K562 (cell line): ENCODE data around the gene HSD17B11. TPM values are rescaled to one million over a fixed set of nuclear protein-coding genes. Genes with fewer than 3 reads are reported as not detected.
A peak's percentile ranks its signal among the peaks of the same experiment; 100 is the strongest.

ENCODE experiments used
- ATAC-seq: fragments of 200-7000 bp; cut with Tn5 transposase; 3 replicates; pipeline ENCODE4 v1.9.1; 2020; ENCODE audit warnings: moderate library complexity
- BruUV-seq: library from RNA; stranded (reverse); fragments of 400-500 nt; replicated peaks from 2 replicates; lab custom pipeline; 2021; lab: Mats Ljungman, UMichigan
- CTCF ChIA-PET: fragments of 300-600 bp; formaldehyde crosslinking; extraction: SDS; loops from one replicate; lab custom pipeline; 2021; ENCODE audit warnings: low intra/inter-chr PET ratio; lab: Yijun Ruan, JAX
- POLR2A ChIA-PET: fragments of 300-600, 350-650 bp; sonication (Branson Sonifier 250); formaldehyde crosslinking; extraction: SDS; loops from one replicate; lab custom pipeline; 2021; ENCODE audit warnings: antibody characterized with exemption, inconsistent platforms; lab: Yijun Ruan, JAX
- DNase-seq, 4 experiments: peaks; one replicate each; pipeline versions ENCODE4 v3.0.0 to v3.0.0-alpha.2; 2011 to 2018; ENCODE audit warnings: low spot score in 3 of 4, mixed read lengths in 3 of 4; ENCODE audit errors: extremely low read depth in 1 of 4
- FAIRE-seq: peaks from 2 replicates; lab custom pipeline; 2011; peaks lifted over from hg19 to GRCh38; lab: Jason Lieb, UNC
- H2AFZ ChIP-seq: 2 replicates; pipeline ENCODE4 v1.6.0; 2011; ENCODE audit warnings: low read depth, low read length, control low read depth, inconsistent platforms
- H3K27ac ChIP-seq: fragments of 200-600 bp; 3 replicates; pipeline ENCODE4 v1.8.0; 2011; ENCODE audit warnings: low read depth, mild to moderate bottlenecking, control low read depth, inconsistent platforms, low read length, moderate library complexity, mixed read lengths; ENCODE audit errors: extremely low read depth
- H3K27me3 ChIP-seq, 2 experiments: fragments of 300-600 bp in 1 of 2; 2 replicates in 1 of 2; 3 replicates in 1 of 2; pipeline versions ENCODE4 v1.6.0 to v1.8.0; 2011; ENCODE audit warnings: inconsistent platforms in 2 of 2, low read length in 2 of 2, mild to moderate bottlenecking in 1 of 2, mixed read lengths in 1 of 2, moderate library complexity in 1 of 2; ENCODE audit not compliant: control insufficient read depth in 2 of 2, insufficient read depth in 2 of 2
- H3K36me3 ChIP-seq: fragments of 300-600 bp; 3 replicates; pipeline ENCODE4 v1.8.0; 2011; ENCODE audit warnings: mild to moderate bottlenecking, low read length, inconsistent platforms; ENCODE audit not compliant: control insufficient read depth, insufficient read depth
- H3K4me1 ChIP-seq, 2 experiments: fragments of 200-600 bp in 1 of 2; replicated peaks in 1 of 2; 2 replicates in 1 of 2; 3 replicates in 1 of 2; pipeline versions ENCODE4 v1.5.1 to v1.8.0; 2011; ENCODE audit warnings: inconsistent platforms in 2 of 2, low read length in 2 of 2, mild to moderate bottlenecking in 1 of 2, mixed read lengths in 1 of 2, moderate library complexity in 1 of 2; ENCODE audit not compliant: control insufficient read depth in 2 of 2, insufficient read depth in 2 of 2
- H3K4me2 ChIP-seq: 2 replicates; pipeline ENCODE4 v1.6.1; 2011; ENCODE audit warnings: low read length, control low read depth, inconsistent platforms, mixed read lengths; ENCODE audit not compliant: insufficient read depth
- H3K4me3 ChIP-seq: fragments of 200-600 bp; sonication (generic), shearing (Covaris generic); 2 replicates; pipeline ENCODE4 v1.5.1; 2016; ENCODE audit warnings: control low read depth, inconsistent platforms
- H3K79me2 ChIP-seq: fragments of 200-600 bp; 3 replicates; pipeline ENCODE4 v1.8.0; 2011; ENCODE audit warnings: low read length, inconsistent platforms; ENCODE audit not compliant: control insufficient read depth, insufficient read depth
- H3K9ac ChIP-seq, 2 experiments: 2 replicates each; pipeline versions ENCODE4 v1.6.0 to v1.6.1; 2011; ENCODE audit warnings: low read depth in 2 of 2, low read length in 2 of 2, control low read depth in 1 of 2, inconsistent platforms in 1 of 2, mild to moderate bottlenecking in 1 of 2, mixed read lengths in 1 of 2; ENCODE audit not compliant: insufficient read depth in 1 of 2
- H3K9me1 ChIP-seq: one replicate; pipeline ENCODE4 v1.6.0; 2011; ENCODE audit warnings: inconsistent platforms, mild to moderate bottlenecking, low read length, moderate library complexity; ENCODE audit not compliant: control insufficient read depth, insufficient read depth
- H3K9me3 ChIP-seq: replicated peaks from 2 replicates; pipeline ENCODE4 v1.5.1; 2011; ENCODE audit warnings: low read depth, low read length, inconsistent platforms; ENCODE audit not compliant: control insufficient read depth, insufficient read depth
- H4K20me1 ChIP-seq: replicated peaks from 2 replicates; pipeline ENCODE4 v1.6.1; 2011; ENCODE audit warnings: low read length, inconsistent platforms, mixed read lengths; ENCODE audit not compliant: control insufficient read depth, insufficient read depth
- TAL1 ChIP-seq: fragments of 450-650 bp; IDR thresholded peaks from 2 replicates; pipeline ENCODE4 v1.6.1; 2016; ENCODE audit warnings: mild to moderate bottlenecking
- WGBS: fragments of 100-300 bp; shearing (Covaris generic); methylation state at CpG from one replicate; pipeline ENCODE4 v1.1.6; 2016; ENCODE audit warnings: low coverage, mixed read lengths; ENCODE audit not compliant: insufficient coverage; ENCODE audit errors: missing lambda C conversion rate; 5-methylcytosine and 5-hydroxymethylcytosine counted together
- in situ Hi-C: fragments of 300-500 bp; cut with MboI; formaldehyde crosslinking; loops from 4 replicates; pipeline ENCODE4 v1.15.0; 2018; ENCODE audit warnings: inconsistent platforms, mixed read lengths
- intact Hi-C: fragments of 100-400 bp; cut with micrococcal nuclease; formaldehyde crosslinking; loops from 2 replicates; pipeline ENCODE4 v1.14.2; 2022
- polyA plus RNA-seq, 8 experiments: library from polyadenylated mRNA; depleted of rRNA in 4 of 8; stranded (reverse) in 5 of 8; unstranded in 3 of 8; fragments of >200 nt; fragmentation: Nextera tagmentation in 2 of 8; fragmentation: Illumina TruSeq in 1 of 8; extraction: Ambion mirVana in 2 of 8; extraction: Trizol in 1 of 8; gene quantifications; 2 replicates each; pipeline versions ENCODE4 v1.2.1 to v1.2.3, GENCODE V29; 2011 to 2014; ENCODE audit warnings: inconsistent platforms in 1 of 8, missing spikeins in 1 of 8
- total RNA-seq, 7 experiments: library from RNA; depleted of rRNA in 6 of 7; stranded (reverse); fragments of >200 nt in 6 of 7; fragmentation: Illumina TruSeq in 2 of 7; extraction: Trizol in 2 of 7; gene quantifications; 2 replicates each; pipeline versions ENCODE4 v1.2.1 to v1.2.3, GENCODE V29; 2011 to 2021; ENCODE audit warnings: low replicate concordance in 1 of 7
- TF ChIP-seq, protein P1 (sequence below): fragments of 250-450 bp; sonication (Bioruptor Pico); IDR thresholded peaks from 2 replicates; pipeline ENCODE4 v1.4.0; 2020
- TF ChIP-seq, protein P2 (sequence below): fragments of 450-650 bp; IDR thresholded peaks from 2 replicates; pipeline ENCODE4 v1.6.1; 2016; ENCODE audit warnings: mild to moderate bottlenecking, moderate library complexity

Gene HSD17B11
- total and polyA plus RNA-seq, 9 of the 15 experiments (the other 6 are each of a cell fraction or from before 2014, with no cell fraction given) = 26.0 to 108 (median 81.0) TPM

DNA sequence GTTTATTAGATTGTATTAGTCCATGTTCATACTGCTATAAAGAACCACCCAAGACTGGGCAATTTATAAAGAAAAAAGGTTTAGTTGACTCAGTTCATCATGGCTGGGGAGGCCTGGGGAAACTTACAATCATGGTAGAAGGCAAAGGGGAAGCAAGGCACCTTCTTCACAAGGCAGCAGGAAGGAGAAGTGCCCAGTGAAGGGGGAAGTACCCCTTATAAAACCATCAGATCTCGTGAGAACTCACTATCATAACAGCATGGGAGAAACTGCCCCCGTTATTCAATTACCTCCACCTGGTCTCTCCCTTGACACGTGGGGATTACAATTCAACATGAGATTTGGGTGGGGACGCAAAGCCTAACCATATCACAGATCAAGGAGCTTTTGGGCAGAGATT, 60.2 kb downstream of the HSD17B11 start:
- Histone ChIP-seq H4K20me1 (no peaks in the 10 kb centered on the region), H2AFZ (no peak overlapping the region), H3K27me3 (no peaks in the 10 kb centered on the region), H3K79me2 (no peaks in the 10 kb centered on the region), H3K4me1 (no peaks in the 10 kb centered on the region), H3K4me3 (no peak overlapping the region), H3K27ac (no peak overlapping the region), H3K36me3 (peaks cover 2% of the 10 kb centered on the region; the same call in 1 of the 3 replicates), H3K9me1 (no peaks in the 10 kb centered on the region), H3K4me2 (no peak overlapping the region), H3K9ac (no peak overlapping the region), H3K9me3 (no peaks in the 10 kb centered on the region; the same call in 1 of the 2 replicates)
- intact Hi-C loops = no loop called here
- in situ Hi-C loops = no loop called here
- ChIA-PET POLR2A (no interaction called here), CTCF (no interaction called here)
- no TSS peak for BruUV-seq
- FAIRE-seq (no peak), DNase-seq (no peak), ATAC-seq (no peak)
- 31% methylated on average over 4 of the region's 4 CpGs for WGBS
- TF ChIP-seq, protein P1, sequence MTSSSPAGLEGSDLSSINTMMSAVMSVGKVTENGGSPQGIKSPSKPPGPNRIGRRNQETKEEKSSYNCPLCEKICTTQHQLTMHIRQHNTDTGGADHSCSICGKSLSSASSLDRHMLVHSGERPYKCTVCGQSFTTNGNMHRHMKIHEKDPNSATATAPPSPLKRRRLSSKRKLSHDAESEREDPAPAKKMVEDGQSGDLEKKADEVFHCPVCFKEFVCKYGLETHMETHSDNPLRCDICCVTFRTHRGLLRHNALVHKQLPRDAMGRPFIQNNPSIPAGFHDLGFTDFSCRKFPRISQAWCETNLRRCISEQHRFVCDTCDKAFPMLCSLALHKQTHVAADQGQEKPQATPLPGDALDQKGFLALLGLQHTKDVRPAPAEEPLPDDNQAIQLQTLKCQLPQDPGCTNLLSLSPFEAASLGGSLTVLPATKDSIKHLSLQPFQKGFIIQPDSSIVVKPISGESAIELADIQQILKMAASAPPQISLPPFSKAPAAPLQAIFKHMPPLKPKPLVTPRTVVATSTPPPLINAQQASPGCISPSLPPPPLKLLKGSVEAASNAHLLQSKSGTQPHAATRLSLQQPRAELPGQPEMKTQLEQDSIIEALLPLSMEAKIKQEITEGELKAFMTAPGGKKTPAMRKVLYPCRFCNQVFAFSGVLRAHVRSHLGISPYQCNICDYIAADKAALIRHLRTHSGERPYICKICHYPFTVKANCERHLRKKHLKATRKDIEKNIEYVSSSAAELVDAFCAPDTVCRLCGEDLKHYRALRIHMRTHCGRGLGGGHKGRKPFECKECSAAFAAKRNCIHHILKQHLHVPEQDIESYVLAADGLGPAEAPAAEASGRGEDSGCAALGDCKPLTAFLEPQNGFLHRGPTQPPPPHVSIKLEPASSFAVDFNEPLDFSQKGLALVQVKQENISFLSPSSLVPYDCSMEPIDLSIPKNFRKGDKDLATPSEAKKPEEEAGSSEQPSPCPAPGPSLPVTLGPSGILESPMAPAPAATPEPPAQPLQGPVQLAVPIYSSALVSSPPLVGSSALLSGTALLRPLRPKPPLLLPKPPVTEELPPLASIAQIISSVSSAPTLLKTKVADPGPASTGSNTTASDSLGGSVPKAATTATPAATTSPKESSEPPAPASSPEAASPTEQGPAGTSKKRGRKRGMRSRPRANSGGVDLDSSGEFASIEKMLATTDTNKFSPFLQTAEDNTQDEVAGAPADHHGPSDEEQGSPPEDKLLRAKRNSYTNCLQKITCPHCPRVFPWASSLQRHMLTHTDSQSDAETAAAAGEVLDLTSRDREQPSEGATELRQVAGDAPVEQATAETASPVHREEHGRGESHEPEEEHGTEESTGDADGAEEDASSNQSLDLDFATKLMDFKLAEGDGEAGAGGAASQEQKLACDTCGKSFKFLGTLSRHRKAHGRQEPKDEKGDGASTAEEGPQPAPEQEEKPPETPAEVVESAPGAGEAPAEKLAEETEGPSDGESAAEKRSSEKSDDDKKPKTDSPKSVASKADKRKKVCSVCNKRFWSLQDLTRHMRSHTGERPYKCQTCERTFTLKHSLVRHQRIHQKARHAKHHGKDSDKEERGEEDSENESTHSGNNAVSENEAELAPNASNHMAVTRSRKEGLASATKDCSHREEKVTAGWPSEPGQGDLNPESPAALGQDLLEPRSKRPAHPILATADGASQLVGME (CRISPR knock-in tag) = no peak
- no peak for TF ChIP-seq TAL1
- TF ChIP-seq, protein P2, sequence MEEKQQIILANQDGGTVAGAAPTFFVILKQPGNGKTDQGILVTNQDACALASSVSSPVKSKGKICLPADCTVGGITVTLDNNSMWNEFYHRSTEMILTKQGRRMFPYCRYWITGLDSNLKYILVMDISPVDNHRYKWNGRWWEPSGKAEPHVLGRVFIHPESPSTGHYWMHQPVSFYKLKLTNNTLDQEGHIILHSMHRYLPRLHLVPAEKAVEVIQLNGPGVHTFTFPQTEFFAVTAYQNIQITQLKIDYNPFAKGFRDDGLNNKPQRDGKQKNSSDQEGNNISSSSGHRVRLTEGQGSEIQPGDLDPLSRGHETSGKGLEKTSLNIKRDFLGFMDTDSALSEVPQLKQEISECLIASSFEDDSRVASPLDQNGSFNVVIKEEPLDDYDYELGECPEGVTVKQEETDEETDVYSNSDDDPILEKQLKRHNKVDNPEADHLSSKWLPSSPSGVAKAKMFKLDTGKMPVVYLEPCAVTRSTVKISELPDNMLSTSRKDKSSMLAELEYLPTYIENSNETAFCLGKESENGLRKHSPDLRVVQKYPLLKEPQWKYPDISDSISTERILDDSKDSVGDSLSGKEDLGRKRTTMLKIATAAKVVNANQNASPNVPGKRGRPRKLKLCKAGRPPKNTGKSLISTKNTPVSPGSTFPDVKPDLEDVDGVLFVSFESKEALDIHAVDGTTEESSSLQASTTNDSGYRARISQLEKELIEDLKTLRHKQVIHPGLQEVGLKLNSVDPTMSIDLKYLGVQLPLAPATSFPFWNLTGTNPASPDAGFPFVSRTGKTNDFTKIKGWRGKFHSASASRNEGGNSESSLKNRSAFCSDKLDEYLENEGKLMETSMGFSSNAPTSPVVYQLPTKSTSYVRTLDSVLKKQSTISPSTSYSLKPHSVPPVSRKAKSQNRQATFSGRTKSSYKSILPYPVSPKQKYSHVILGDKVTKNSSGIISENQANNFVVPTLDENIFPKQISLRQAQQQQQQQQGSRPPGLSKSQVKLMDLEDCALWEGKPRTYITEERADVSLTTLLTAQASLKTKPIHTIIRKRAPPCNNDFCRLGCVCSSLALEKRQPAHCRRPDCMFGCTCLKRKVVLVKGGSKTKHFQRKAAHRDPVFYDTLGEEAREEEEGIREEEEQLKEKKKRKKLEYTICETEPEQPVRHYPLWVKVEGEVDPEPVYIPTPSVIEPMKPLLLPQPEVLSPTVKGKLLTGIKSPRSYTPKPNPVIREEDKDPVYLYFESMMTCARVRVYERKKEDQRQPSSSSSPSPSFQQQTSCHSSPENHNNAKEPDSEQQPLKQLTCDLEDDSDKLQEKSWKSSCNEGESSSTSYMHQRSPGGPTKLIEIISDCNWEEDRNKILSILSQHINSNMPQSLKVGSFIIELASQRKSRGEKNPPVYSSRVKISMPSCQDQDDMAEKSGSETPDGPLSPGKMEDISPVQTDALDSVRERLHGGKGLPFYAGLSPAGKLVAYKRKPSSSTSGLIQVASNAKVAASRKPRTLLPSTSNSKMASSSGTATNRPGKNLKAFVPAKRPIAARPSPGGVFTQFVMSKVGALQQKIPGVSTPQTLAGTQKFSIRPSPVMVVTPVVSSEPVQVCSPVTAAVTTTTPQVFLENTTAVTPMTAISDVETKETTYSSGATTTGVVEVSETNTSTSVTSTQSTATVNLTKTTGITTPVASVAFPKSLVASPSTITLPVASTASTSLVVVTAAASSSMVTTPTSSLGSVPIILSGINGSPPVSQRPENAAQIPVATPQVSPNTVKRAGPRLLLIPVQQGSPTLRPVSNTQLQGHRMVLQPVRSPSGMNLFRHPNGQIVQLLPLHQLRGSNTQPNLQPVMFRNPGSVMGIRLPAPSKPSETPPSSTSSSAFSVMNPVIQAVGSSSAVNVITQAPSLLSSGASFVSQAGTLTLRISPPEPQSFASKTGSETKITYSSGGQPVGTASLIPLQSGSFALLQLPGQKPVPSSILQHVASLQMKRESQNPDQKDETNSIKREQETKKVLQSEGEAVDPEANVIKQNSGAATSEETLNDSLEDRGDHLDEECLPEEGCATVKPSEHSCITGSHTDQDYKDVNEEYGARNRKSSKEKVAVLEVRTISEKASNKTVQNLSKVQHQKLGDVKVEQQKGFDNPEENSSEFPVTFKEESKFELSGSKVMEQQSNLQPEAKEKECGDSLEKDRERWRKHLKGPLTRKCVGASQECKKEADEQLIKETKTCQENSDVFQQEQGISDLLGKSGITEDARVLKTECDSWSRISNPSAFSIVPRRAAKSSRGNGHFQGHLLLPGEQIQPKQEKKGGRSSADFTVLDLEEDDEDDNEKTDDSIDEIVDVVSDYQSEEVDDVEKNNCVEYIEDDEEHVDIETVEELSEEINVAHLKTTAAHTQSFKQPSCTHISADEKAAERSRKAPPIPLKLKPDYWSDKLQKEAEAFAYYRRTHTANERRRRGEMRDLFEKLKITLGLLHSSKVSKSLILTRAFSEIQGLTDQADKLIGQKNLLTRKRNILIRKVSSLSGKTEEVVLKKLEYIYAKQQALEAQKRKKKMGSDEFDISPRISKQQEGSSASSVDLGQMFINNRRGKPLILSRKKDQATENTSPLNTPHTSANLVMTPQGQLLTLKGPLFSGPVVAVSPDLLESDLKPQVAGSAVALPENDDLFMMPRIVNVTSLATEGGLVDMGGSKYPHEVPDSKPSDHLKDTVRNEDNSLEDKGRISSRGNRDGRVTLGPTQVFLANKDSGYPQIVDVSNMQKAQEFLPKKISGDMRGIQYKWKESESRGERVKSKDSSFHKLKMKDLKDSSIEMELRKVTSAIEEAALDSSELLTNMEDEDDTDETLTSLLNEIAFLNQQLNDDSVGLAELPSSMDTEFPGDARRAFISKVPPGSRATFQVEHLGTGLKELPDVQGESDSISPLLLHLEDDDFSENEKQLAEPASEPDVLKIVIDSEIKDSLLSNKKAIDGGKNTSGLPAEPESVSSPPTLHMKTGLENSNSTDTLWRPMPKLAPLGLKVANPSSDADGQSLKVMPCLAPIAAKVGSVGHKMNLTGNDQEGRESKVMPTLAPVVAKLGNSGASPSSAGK = peak; percentile 31; the same call in 1 of the 2 replicates
